Activated effector memory CD4-positive, alpha-beta T cell treated with Interleukin-2 at 50 U/mL for 16 hours (primary cell): Measurements from ENCODE around the gene ANAPC1.
"Not testable (repeated sequence)": the region's sequence is repeated elsewhere in the genome, so short reads cannot be mapped to it uniquely, and the experiment has no call there.

Source experiments
- DNase-seq: peaks from one replicate; pipeline ENCODE4 v3.0.0-alpha.2; 2020

The ANAPC1 gene

GRCh38 chr2:111781443-111782094 lies 102.4 kb downstream of the ANAPC1 start:
- not testable (repeated sequence) for DNase-seq

DNA sequence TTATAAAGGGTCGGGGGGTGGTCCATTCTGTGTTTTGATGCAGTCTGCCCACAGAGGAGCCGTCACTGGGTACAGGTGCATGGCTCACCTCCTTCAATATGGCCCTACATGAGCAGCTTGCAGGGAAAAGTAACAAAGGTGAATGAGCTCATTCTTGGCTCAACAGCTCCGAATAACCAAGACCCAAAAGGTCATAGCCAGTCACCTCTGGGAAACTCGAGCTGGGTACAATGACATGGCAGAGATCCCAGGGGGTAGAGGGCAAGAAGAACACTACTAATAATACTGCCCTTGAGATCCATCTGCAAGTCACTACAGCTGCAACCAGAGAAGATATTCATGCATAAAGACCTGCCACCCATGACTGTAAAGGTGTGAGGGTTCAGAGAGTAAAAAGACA lies 106.8 kb downstream of the ANAPC1 start:
- DNase-seq, result not testable (repeated sequence)

GRCh38 chr2:111776296-111776695 lies 107.7 kb downstream of the ANAPC1 start:
- not testable (repeated sequence) for DNase-seq

GRCh38 chr2:111772180-111772579 lies 111.8 kb downstream of the ANAPC1 start:
- DNase-seq, result not testable (repeated sequence)

GRCh38 chr2:111770916-111771658 lies 112.9 kb downstream of the ANAPC1 start:
- not testable (repeated sequence) for DNase-seq

- not testable (repeated sequence) for DNase-seq
These were observed 115.5 kb downstream of the ANAPC1 start for GRCh38 chr2:111768266-111769190.

- DNase-seq, result not testable (repeated sequence)
These were observed 116.9 kb downstream of the ANAPC1 start for GRCh38 chr2:111767087-111767486.

DNA sequence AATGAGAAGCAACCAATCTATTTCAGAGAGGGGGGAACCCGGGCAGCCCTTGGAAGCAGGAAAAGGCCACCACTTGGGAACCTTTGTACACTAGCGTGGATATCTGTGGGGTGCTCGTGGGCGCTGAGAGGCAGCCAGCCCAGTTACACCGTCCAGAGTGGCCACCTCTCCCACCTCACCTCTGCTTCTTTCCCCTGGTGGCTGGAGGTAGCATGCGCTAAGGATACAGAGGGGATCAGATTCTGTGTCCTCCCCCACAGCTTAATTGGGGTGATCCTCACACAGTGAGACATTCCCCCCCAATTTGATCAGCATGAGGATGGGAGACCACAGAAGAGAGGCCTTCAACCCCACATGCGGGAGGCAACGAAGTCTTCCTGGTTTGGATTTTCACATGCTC lies 117.7 kb downstream of the ANAPC1 start:
- DNase-seq, result not testable (repeated sequence)

DNA sequence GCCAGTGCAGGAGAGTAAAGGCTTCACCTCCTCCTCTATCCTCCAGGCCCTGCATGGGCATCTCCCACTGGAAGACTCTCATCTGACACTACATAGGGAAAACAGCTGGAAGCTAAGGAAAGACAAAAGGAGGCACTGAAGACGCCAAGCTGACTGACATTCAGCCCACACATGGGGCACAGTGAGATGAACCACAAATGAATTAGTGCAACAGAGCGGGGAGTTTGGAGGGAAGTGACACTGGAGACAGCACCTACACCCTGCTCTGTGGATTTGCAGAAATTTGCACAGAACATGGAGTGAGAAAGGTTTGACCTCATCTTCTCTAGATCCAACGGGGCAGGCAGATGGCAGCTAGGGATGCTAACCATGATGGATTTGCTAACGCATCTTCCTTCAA lies 119.8 kb downstream of the ANAPC1 start:
- DNase-seq, result not testable (repeated sequence)

GRCh38 chr2:111760697-111761284 lies 123.2 kb downstream of the ANAPC1 start:
- not testable (repeated sequence) for DNase-seq

DNA sequence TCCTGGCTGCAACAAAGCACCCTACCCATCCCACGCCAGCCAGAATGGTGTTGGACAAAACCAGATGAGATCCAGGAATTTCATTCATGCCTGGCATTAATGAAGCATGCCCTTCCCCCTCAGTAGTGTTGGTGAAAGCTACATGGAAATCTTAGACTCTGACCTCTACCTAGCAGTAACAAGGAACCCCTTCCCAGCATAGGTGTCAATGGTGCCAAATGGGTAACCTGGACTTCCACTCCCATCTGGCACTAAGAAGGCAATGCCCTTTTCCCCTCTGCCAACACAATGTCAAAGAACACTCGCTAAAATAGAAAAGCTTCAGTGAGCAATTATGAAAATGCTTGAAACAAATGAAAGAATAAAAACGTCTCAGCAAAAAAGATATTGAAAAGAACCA lies 131.5 kb downstream of the ANAPC1 start:
- DNase-seq, result not testable (repeated sequence)

GRCh38 chr2:111750641-111751040 lies 133.4 kb downstream of the ANAPC1 start:
- DNase-seq, result not testable (repeated sequence)

DNA sequence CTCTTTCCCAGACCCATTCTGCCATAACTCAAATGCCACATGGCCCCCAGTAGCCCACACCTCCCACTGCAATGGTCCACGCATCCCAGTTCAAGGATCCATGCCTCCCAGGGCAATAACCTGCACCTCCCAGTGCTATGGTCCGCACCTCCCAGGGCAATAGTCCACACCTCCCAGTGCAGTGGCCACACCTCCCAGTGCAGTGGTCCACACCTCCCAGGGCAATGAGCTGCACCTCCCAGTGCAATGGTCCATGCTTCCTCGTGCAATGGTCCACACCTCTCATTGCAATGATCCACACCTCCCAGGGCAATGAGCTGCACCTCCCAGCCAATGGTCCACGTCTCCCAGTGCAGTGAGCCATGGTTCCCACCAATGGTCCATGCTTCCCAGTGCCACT lies 135.6 kb downstream of the ANAPC1 start:
- not testable (repeated sequence) for DNase-seq

DNA sequence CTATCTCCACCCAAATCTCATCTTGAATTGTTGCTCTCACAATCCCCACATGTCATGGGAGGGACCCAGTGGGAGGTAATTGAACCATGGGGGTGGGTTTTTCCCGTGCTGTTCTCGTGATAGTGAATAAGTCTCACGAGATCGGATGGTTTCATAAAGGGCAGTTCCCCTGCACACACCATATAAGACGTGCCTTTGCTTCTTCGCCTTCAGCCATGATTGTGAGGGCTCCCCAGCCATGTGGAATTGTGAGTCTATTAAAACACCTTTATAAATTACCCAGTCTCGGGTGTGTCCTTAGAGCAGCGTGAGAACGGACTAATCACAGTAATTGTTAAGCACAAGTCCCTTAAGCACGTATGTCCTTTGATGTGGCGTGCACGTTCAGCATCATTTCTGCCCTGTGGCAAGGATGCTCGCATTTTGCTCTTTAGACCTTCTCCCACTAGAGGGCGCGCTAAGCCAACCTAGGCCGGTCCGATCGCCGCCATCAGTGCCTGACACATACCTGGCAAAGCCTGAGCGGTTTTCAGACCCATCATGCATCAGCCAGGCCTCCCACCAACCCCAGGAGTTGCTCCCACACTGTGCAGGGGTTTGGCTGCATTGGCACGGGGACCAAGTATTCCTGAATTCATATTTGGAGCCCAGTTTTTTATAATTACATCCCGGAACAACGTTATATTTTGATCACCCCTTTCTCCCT lies 136.4 kb downstream of the ANAPC1 start:
- peak; percentile 51 for DNase-seq

DNA sequence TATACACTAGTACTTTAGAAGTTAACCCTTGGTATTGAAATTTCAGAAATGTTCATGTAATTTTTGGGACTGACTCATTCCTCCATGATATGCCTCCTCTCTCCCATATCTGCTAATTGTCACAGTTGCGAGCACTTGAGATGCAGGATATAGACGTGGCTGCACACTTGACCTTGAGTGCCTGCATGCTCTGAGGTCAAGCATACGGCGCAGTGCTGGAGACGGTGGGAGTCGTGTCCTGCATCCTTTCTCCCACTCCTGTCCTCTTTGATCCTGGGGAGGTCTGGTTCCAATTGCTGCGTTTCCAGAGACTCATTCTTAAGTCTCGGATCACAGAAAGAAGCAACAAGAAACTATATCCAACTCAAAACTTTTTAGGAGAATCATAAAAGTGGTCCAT lies 139.2 kb downstream of the ANAPC1 start:
- DNase-seq, result not testable (repeated sequence)

- DNase-seq, result not testable (repeated sequence)
These were observed 142.5 kb downstream of the ANAPC1 start for GRCh38 chr2:111741517-111741916.

- DNase-seq, result peak; percentile 6
These were observed 147.9 kb downstream of the ANAPC1 start for GRCh38 chr2:111735838-111736721.

GRCh38 chr2:111735420-111735819 lies 148.6 kb downstream of the ANAPC1 start:
- not testable (repeated sequence) for DNase-seq

DNA sequence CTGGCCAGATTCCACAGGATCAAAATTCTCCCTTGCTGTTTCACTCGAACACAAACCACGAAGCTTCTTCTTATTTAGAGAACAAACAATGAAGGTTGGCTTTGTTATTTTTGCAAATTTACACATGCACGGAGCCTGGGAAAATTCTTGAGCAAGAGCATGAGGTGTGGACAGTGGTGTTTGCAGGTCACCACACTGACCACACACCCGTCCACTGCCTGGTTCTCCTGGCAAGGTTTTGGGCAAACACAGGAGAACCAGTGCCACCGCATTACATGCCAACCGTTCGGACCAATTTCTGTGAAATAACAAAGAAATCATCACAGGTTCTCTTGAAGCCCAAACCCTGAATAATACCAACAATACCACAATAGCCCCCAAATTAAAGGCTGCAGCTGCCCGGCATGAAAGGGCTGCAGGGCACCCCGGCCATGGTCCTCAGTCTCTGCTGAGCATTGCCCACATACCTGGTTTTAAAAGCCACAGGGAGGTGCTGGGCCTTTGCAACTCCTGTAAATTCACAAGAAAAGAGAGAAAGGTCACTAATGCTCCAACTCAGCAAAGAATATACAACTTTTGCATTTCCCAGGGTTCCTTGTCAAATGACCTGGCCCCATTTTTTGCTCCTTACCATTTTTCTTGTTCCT lies 154.1 kb downstream of the ANAPC1 start:
- not testable (repeated sequence) for DNase-seq

DNA sequence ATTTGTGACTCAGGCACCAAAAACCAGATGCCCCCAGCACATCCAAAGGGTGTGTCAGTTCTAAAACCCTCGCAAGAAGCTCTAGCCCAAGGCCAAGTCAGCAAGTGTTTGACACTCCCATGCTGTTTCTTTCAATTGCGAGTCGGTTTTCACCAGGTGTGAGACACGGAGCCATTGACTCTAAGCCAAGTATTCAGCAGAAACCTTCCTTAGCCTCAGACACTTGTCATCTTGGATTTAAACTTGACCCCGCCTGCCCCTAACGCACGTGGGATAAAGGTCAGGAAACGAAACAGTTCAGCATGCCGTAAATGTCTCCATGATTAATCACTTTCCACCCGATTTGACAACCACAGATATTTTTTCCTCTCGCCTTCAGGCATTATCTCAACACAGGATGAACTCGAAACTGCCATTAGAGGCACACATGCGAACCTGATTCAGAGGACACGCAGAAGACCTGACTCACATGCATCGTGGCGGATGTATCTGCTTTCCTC lies 156.3 kb downstream of the ANAPC1 start:
- not testable (repeated sequence) for DNase-seq
